ENCODE results near the gene GPR17. TPM values are rescaled to one million over a fixed set of nuclear protein-coding genes. Genes with fewer than 3 reads are reported as not detected.

The GPR17 gene
- total RNA-seq, 2 donors from 2014 or later, result 0.24 TPM; not detected in 1

DNA sequence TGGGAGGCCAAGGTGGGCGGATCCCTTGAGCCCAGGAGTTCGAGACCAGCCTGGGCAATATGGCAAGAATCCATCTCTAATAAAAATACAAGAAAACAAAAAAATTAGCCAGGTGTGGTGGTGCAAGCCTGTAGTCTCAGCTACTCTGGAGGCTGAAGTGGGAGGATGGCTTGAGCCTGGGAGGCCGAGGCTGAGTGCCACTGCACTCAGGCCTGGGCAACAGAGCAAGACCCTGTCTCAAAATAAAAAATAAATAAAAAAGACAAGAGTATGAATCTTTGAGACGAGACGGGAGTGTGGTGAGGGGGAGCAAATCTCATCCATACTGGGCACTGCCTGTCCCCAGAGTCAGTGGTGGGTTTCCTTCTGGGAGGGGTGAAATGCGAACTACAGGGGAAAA lies 12.2 kb downstream of the GPR17 start:
- Mint-ChIP-seq H3K36me3 (ENCODE audit: low read depth) (peaks cover 4% of the 10 kb centered on the region), H3K9me3 (peaks cover 4% of the 10 kb centered on the region), H3K4me3 (no peak overlapping the region), H3K4me1 (peaks cover 11% of the 10 kb centered on the region), H3K27me3 (ENCODE audit: insufficient read depth) (peaks cover 4% of the 10 kb centered on the region), H3K27ac (no peak overlapping the region)
- no peak overlapping the region for H3K27ac ChIP-seq (ENCODE audit: low read depth, low read length)
- H3K4me3 ChIP-seq (ENCODE audit: low read length), result no peak overlapping the region
- peaks cover 5% of the 10 kb centered on the region for H3K36me3 ChIP-seq (ENCODE audit: control insufficient read depth, insufficient read depth, low read length)
- no peaks in the 10 kb centered on the region for H3K27me3 ChIP-seq (ENCODE audit: control insufficient read depth, insufficient read depth, low read length, poor library complexity, severe bottlenecking)
- H3K4me1 ChIP-seq (ENCODE audit: control insufficient read depth, insufficient read depth, low read length), result no peaks in the 10 kb centered on the region
- TF ChIP-seq, protein P1, sequence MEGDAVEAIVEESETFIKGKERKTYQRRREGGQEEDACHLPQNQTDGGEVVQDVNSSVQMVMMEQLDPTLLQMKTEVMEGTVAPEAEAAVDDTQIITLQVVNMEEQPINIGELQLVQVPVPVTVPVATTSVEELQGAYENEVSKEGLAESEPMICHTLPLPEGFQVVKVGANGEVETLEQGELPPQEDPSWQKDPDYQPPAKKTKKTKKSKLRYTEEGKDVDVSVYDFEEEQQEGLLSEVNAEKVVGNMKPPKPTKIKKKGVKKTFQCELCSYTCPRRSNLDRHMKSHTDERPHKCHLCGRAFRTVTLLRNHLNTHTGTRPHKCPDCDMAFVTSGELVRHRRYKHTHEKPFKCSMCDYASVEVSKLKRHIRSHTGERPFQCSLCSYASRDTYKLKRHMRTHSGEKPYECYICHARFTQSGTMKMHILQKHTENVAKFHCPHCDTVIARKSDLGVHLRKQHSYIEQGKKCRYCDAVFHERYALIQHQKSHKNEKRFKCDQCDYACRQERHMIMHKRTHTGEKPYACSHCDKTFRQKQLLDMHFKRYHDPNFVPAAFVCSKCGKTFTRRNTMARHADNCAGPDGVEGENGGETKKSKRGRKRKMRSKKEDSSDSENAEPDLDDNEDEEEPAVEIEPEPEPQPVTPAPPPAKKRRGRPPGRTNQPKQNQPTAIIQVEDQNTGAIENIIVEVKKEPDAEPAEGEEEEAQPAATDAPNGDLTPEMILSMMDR (conservative IDR thresholded peaks at IDR 0.05), result no peak
- H3K9me3 ChIP-seq (ENCODE audit: control insufficient read depth, low read length), result peaks cover 6% of the 10 kb centered on the region
- DNase-seq, result no peak
- 94 to 100% methylated on average over 1 to 6 of the region's 6 CpGs for WGBS, 2 experiments (ENCODE audit: insufficient coverage in 1 of 2, insufficient read length in 1 of 2)
- H3K9ac ChIP-seq (ENCODE audit: extremely low read depth, low read length, poor library complexity, severe bottlenecking), result no peak overlapping the region

DNA sequence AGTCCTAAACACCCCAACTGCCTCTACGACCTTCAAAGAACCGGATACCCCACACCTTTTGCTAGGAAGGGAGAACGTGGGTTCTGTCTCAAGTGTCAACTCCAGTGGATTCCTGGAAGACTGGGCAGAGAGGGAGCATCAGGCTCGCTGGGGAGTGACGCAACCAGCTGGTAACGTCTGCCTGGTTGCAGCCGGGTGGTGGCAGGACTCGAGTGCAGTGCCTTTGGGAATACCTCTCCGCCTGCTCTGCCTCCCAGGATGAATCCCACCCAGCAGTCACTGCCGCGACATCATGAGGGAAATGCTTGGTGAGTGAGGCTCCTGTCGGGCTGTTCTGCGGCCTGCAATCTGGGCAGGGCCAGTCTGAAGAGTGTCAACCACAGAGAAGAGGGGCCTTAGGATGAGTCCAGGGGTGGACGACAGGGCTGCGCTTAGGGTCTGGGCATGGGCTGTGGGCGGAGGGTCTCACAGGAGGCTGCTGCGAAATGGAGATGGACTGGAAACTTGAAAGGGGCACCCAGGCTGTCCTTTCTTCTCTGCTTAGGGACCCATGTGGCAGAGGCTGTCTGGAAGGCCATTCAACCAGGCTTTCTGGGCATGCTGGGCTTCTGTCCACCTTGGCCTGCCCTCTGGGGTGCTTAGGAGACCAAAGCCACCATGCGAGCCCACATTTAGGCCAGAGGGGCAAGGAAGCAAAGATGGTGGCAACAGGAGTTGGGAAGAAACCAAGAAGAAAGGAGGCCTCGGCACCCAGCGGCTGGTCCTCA lies 12.9 kb downstream of the GPR17 start:
- Mint-ChIP-seq H3K27me3 (ENCODE audit: insufficient read depth) (peaks cover 11% of the 10 kb centered on the region), H3K4me1 (peaks cover 15% of the 10 kb centered on the region), H3K27ac (no peak overlapping the region), H3K9me3 (peaks cover 4% of the 10 kb centered on the region), H3K4me3 (no peak overlapping the region), H3K36me3 (ENCODE audit: low read depth) (peaks cover 4% of the 10 kb centered on the region)
- no peak overlapping the region for H3K4me3 ChIP-seq (ENCODE audit: low read length)
- no peak for DNase-seq
- TF ChIP-seq, protein P1 (conservative IDR thresholded peaks at IDR 0.05), result no peak
- H3K27ac ChIP-seq (ENCODE audit: low read depth, low read length), result no peak overlapping the region
- H3K27me3 ChIP-seq (ENCODE audit: control insufficient read depth, insufficient read depth, low read length, poor library complexity, severe bottlenecking), result peaks cover 4% of the 10 kb centered on the region
- WGBS, 2 experiments (ENCODE audit: insufficient coverage in 1 of 2, insufficient read length in 1 of 2), result 92 to 96% methylated on average over 16 to 20 of the region's 20 CpGs
- H3K9me3 ChIP-seq (ENCODE audit: control insufficient read depth, low read length), result peaks cover 6% of the 10 kb centered on the region
- H3K4me1 ChIP-seq (ENCODE audit: control insufficient read depth, insufficient read depth, low read length), result no peaks in the 10 kb centered on the region
- H3K36me3 ChIP-seq (ENCODE audit: control insufficient read depth, insufficient read depth, low read length), result peaks cover 5% of the 10 kb centered on the region
- no peak overlapping the region for H3K9ac ChIP-seq (ENCODE audit: extremely low read depth, low read length, poor library complexity, severe bottlenecking)

DNA sequence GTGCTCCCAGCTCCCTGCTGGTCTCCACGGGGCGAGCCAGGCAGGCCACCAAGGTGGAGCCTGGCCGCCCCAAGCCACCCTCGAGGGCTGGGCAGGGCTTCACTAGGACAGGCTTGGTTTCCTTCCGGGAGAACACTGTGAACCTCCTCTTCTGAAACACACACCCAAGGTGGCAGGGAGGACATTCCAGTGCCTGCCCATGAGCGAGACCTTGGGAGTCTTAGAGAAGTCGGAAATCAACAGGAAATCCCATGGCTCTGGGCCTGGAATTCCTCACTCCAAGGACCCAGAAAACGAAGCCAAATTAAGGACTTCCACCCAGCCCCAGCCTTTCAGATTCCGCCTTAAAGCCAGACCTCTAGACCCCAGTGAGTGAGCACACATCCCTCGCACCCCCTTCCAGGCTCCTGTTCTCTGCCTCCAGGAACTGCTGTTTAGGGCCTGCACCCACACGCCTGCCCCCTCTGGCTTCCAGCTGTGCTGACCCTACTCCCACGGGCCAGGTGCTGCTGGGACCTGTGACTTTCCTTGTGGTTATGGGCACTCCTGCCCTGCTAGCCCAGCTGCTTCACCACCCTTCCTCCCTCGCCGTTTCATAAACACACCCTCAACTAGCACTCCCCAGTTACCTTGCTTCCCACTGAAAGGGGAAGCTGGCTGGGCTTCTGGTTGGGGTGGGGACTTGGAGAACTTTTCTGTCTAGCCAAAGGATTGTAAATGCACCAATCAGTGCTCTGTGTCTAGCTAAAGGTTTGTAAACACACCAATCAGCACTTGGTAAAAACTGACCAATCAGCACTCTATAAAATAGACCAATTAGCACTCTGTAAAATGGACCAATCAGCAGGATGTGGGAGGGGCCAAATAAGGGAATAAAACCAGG lies 13.7 kb downstream of the GPR17 start:
- Mint-ChIP-seq H3K36me3 (ENCODE audit: low read depth) (peaks cover 4% of the 10 kb centered on the region), H3K27ac (no peak overlapping the region), H3K27me3 (ENCODE audit: insufficient read depth) (peaks cover 16% of the 10 kb centered on the region), H3K4me1 (peaks cover 16% of the 10 kb centered on the region), H3K4me3 (no peak overlapping the region), H3K9me3 (peaks cover 4% of the 10 kb centered on the region)
- Histone ChIP-seq H3K4me3 (ENCODE audit: low read length) (no peak overlapping the region), H3K9ac (ENCODE audit: extremely low read depth, low read length, poor library complexity, severe bottlenecking) (no peak overlapping the region), H3K27ac (ENCODE audit: low read depth, low read length) (no peak overlapping the region), H3K9me3 (ENCODE audit: control insufficient read depth, low read length) (peaks cover 6% of the 10 kb centered on the region), H3K27me3 (ENCODE audit: control insufficient read depth, insufficient read depth, low read length, poor library complexity, severe bottlenecking) (peaks cover 9% of the 10 kb centered on the region), H3K36me3 (ENCODE audit: control insufficient read depth, insufficient read depth, low read length) (peaks cover 5% of the 10 kb centered on the region), H3K4me1 (ENCODE audit: control insufficient read depth, insufficient read depth, low read length) (peaks cover 2% of the 10 kb centered on the region)
- no peak for DNase-seq
- WGBS, 2 experiments (ENCODE audit: insufficient coverage in 1 of 2, insufficient read length in 1 of 2), result 94 to 96% methylated on average over 4 to 14 of the region's 14 CpGs
- TF ChIP-seq, protein P1 (conservative IDR thresholded peaks at IDR 0.05), result no peak

Measured in endodermal cell (in vitro differentiated cells).